Activated B cell treated with CpG ODN at 0.5 μM for 24 hours (primary cell): ENCODE measurements around the gene TPRN. TPM values are rescaled to one million over a fixed set of nuclear protein-coding genes. Genes with fewer than 3 reads are reported as not detected.

Experiments
- ATAC-seq: fragments of 200-7000 bp; cut with Tn5 transposase; one replicate; pipeline ENCODE4 v1.10.0; 2021; ENCODE audit warnings: low read depth, mild to moderate bottlenecking, moderate library complexity
- CTCF ChIA-PET: fragments of 350-600 bp; sonication (Branson Sonifier 250); formaldehyde crosslinking; loops from one replicate; lab custom pipeline; 2021; ENCODE audit warnings: antibody characterized with exemption; lab: Charles Lee
- POLR2A ChIA-PET: fragments of 350-600 bp; sonication (Branson Sonifier 250); formaldehyde crosslinking; loops from one replicate; lab custom pipeline; 2021; ENCODE audit warnings: antibody characterized with exemption; lab: Charles Lee
- DNase-seq: peaks from one replicate; pipeline ENCODE4 v3.0.0; 2022
- H3K27ac Mint-ChIP-seq: one replicate; pipeline ENCODE4 v1.8.0; 2020; ENCODE audit warnings: mixed read lengths
- H3K27me3 Mint-ChIP-seq: one replicate; pipeline ENCODE4 v1.8.0; 2021; ENCODE audit warnings: mixed read lengths
- H3K36me3 Mint-ChIP-seq: one replicate; pipeline ENCODE4 v1.8.0; 2021; ENCODE audit warnings: low read depth, mixed read lengths
- H3K4me1 Mint-ChIP-seq: one replicate; pipeline ENCODE4 v1.8.0; 2021; ENCODE audit warnings: mixed read lengths
- H3K4me3 Mint-ChIP-seq: one replicate; pipeline ENCODE4 v1.8.0; 2020; ENCODE audit warnings: mild to moderate bottlenecking, mixed read lengths
- H3K9me3 Mint-ChIP-seq: one replicate; pipeline ENCODE4 v1.8.0; 2020; ENCODE audit warnings: mixed read lengths
- intact Hi-C: fragments of 100-400 bp; cut with micrococcal nuclease; formaldehyde crosslinking; loops from one replicate; pipeline ENCODE4 v1.15.1; 2024
- total RNA-seq: library from RNA; stranded (reverse); gene quantifications from 2 replicates; pipeline ENCODE4 v1.2.3, GENCODE V29; 2022
- TF ChIP-seq, protein P1 (sequence below): fragments of 200-600 bp; IDR thresholded peaks from one replicate; pipeline ENCODE4 v1.8.0; 2022; ENCODE audit warnings: antibody characterized with exemption, mild to moderate bottlenecking

The TPRN gene
- total RNA-seq, 1 donor from 2014 or later = 11.4 TPM

DNA sequence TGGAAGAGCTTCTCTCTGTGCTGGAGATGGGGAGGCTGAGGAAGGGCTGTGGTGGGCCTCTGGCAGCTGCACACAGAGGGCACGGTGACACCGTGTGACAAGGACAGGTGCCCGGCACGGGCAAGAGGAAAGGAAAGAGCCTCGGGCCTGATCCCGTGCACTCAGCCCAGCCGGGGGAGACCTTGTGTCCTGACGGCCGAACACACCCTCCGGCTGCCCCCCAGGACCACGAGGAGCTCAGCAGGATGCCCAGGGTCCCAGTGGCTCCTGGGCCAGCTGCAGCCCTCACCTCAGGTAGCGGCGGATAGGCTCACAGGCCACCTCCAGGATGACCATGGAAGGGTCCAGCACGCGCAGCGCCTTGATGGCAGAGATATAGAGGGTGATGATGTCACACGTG lies 17.7 kb downstream of the TPRN start:
- no peak for ATAC-seq
- intact Hi-C loops = no loop called here
- peaks cover 77% of the 10 kb centered on the region for H3K36me3 Mint-ChIP-seq
- no peaks in the 10 kb centered on the region for H3K27me3 Mint-ChIP-seq
- TF ChIP-seq, protein P1, sequence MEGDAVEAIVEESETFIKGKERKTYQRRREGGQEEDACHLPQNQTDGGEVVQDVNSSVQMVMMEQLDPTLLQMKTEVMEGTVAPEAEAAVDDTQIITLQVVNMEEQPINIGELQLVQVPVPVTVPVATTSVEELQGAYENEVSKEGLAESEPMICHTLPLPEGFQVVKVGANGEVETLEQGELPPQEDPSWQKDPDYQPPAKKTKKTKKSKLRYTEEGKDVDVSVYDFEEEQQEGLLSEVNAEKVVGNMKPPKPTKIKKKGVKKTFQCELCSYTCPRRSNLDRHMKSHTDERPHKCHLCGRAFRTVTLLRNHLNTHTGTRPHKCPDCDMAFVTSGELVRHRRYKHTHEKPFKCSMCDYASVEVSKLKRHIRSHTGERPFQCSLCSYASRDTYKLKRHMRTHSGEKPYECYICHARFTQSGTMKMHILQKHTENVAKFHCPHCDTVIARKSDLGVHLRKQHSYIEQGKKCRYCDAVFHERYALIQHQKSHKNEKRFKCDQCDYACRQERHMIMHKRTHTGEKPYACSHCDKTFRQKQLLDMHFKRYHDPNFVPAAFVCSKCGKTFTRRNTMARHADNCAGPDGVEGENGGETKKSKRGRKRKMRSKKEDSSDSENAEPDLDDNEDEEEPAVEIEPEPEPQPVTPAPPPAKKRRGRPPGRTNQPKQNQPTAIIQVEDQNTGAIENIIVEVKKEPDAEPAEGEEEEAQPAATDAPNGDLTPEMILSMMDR = no peak
- no peaks in the 10 kb centered on the region for H3K9me3 Mint-ChIP-seq
- POLR2A ChIA-PET = no interaction called here
- no peak overlapping the region for H3K27ac Mint-ChIP-seq
- H3K4me3 Mint-ChIP-seq = no peak overlapping the region
- H3K4me1 Mint-ChIP-seq = peaks cover 17% of the 10 kb centered on the region
- DNase-seq = no peak
- CTCF ChIA-PET = no interaction called here

DNA sequence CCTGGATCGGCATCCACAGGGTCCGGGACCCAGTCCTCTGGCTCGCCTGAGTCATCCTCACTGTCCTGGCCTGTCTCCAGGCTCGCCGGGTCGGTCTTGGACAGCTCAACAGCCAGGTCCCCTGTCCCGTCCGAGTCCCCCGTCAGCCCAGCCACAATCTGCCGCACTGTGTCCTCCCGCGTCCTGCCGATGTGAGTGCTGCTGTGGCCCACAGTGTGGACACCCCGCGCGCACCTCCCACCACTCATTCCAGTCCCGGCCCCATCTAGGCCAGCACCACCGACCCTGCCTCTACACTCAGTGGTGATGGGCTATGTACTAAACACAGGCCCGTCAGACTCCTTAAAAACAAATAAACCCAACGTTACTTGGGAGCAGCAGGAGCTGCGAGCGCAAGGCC lies 18.9 kb downstream of the TPRN start:
- H3K9me3 Mint-ChIP-seq = no peaks in the 10 kb centered on the region
- POLR2A ChIA-PET = interaction anchor here (1.0 kb wide), 1 partner anchor 59 kb away, joined by 4 read pairs; the partner anchor contains the start of gene TUBB4B
- H3K27ac Mint-ChIP-seq = no peak overlapping the region
- DNase-seq (no peak), ATAC-seq (no peak)
- TF ChIP-seq, protein P1 = no peak
- peaks cover 5% of the 10 kb centered on the region for H3K4me1 Mint-ChIP-seq
- intact Hi-C loops = no loop called here
- H3K27me3 Mint-ChIP-seq = no peaks in the 10 kb centered on the region
- H3K4me3 Mint-ChIP-seq = no peak overlapping the region
- H3K36me3 Mint-ChIP-seq = peaks cover 78% of the 10 kb centered on the region
- CTCF ChIA-PET = no interaction called here

DNA sequence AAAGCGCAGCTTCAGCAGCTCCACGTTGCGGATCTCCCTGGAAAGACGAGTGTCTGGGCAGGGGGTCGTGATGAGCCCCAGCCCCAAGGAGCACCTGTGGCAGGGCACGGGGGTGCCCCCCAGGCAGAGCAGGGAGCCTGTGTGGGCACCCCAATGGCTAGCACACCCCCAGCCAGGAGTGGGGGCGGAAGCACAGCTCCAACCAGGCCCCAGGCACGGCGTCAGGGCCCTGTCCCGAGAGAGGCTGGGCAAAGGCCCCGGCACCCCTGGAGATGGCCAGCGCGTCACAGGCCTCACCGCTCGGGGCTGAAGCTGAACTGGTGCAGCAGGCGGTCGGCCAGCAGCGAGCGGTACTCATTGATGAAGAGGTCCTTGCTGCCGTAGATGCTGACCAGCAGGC lies 20.1 kb downstream of the TPRN start:
- H3K4me3 Mint-ChIP-seq = no peak overlapping the region
- DNase-seq (no peak), ATAC-seq (no peak)
- CTCF ChIA-PET = no interaction called here
- TF ChIP-seq, protein P1 = no peak
- H3K36me3 Mint-ChIP-seq = peaks cover 69% of the 10 kb centered on the region
- no peaks in the 10 kb centered on the region for H3K27me3 Mint-ChIP-seq
- POLR2A ChIA-PET = interaction anchor here (1.0 kb wide), 2 partner anchors 9 to 60 kb away, joined by 3 to 4 read pairs; partner anchors contain the start of genes SSNA1 and TUBB4B
- H3K27ac Mint-ChIP-seq = no peak overlapping the region
- intact Hi-C loops = no loop called here
- H3K9me3 Mint-ChIP-seq = no peaks in the 10 kb centered on the region
- no peaks in the 10 kb centered on the region for H3K4me1 Mint-ChIP-seq

DNA sequence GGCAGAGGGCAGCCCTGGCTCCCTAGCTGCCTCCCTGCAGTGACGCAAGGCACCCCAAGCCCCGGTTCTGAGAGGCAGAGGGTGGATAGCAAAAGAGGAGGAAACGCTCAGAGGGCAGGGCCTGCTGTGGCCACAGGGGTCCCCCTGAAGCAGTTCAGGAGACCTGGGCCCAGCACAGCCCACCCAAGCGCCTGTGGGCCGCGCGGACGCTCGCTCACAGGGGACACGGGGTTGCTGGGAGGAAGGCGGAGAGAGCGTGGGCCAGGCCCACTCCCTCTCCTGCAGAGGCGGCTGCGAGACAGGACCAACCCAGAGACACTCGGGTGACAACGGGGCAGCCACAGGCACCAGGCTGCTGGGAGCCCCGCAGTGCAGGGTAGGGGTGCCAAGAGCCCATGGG lies 20.8 kb downstream of the TPRN start:
- CTCF ChIA-PET = no interaction called here
- no peaks in the 10 kb centered on the region for H3K27me3 Mint-ChIP-seq
- no peaks in the 10 kb centered on the region for H3K4me1 Mint-ChIP-seq
- TF ChIP-seq, protein P1 = no peak
- intact Hi-C loops = no loop called here
- POLR2A ChIA-PET = no interaction called here
- H3K4me3 Mint-ChIP-seq = no peak overlapping the region
- H3K27ac Mint-ChIP-seq = no peak overlapping the region
- DNase-seq = no peak
- ATAC-seq = no peak
- H3K9me3 Mint-ChIP-seq = no peaks in the 10 kb centered on the region
- peaks cover 64% of the 10 kb centered on the region for H3K36me3 Mint-ChIP-seq

DNA sequence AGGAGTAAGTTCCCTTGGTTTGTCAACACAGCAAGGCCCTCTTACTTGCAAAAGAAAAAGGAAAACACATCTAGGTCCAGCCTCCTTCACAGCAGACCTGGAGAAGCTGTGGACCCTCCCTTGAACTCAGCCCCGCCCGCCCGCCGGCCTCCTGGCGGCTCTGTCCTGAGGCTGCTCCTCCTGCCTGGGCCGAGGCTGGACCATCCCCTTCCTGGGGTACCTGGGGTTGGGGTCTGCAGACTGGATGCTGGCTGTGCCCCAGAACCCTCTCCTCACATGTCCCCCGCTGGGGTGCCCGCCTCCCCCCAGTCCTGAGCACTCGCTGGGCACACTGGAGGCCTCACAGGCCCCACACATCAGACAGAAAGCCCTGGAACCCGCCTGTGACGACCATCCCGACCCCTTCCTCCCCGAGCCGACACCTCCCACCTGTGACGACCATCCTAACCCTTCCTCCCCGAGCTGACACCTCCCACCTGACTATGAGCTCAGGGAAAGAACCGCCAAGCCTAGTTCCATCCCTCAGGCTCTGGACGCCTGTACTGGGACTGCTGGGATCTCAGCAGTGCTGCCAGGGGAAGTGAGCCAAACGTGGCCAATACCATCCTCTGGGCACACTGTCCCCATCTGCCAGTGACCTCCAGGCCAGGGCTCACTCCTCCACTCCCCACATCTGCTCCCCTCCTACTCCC lies 21.5 kb downstream of the TPRN start:
- no peak overlapping the region for H3K27ac Mint-ChIP-seq
- no peaks in the 10 kb centered on the region for H3K4me1 Mint-ChIP-seq
- DNase-seq (no peak), ATAC-seq (no peak)
- no peaks in the 10 kb centered on the region for H3K9me3 Mint-ChIP-seq
- intact Hi-C loops = no loop called here
- POLR2A ChIA-PET = no interaction called here
- TF ChIP-seq, protein P1 = no peak
- CTCF ChIA-PET = no interaction called here
- no peaks in the 10 kb centered on the region for H3K27me3 Mint-ChIP-seq
- no peak overlapping the region for H3K4me3 Mint-ChIP-seq
- H3K36me3 Mint-ChIP-seq = peaks cover 57% of the 10 kb centered on the region
